ENCODE measurements around the gene MGARP. TPM values are rescaled to one million over a fixed set of nuclear protein-coding genes. Genes with fewer than 3 reads are reported as not detected.

The MGARP gene
- total and polyA plus RNA-seq, 9 of the 15 experiments (the other 6 are each of a cell fraction or from before 2014, with no cell fraction given), result 0.11 to 0.45 (median 0.23) TPM; not detected in 4

GRCh38 chr4:139295206-139295941 lies 15.3 kb upstream of the MGARP start (continued):
- TF ChIP-seq SP1 (CRISPR knock-in tag; IDR thresholded peaks at IDR 0.05), result peak; percentile 64

GRCh38 chr4:139286186-139286698 lies 6.2 kb upstream of the MGARP start:
- Histone ChIP-seq H4K20me1 (replicated peaks; ENCODE audit: control insufficient read depth, insufficient read depth, low read length) (no peaks in the 10 kb centered on the region), H3K9me1 (ENCODE audit: control insufficient read depth, insufficient read depth, low read length) (no peaks in the 10 kb centered on the region), H3K79me2 (ENCODE audit: control insufficient read depth, insufficient read depth, low read length) (no peaks in the 10 kb centered on the region), H3K9ac (ENCODE audit: insufficient read depth in 1 of 2, low read depth in 2 of 2, low read length in 2 of 2) (no peak overlapping the region), H3K4me1 (replicated peaks in 1 of 2; ENCODE audit: control insufficient read depth in 2 of 2, insufficient read depth in 2 of 2, low read length in 2 of 2) (no peaks in the 10 kb centered on the region), H3K4me2 (ENCODE audit: insufficient read depth, low read length) (no peak overlapping the region), H3K4me3 (no peak overlapping the region), H3K36me3 (ENCODE audit: control insufficient read depth, insufficient read depth, low read length) (peaks cover 16% of the 10 kb centered on the region; the same call in 1 of the 3 replicates), H3K9me3 (replicated peaks; ENCODE audit: control insufficient read depth, insufficient read depth, low read depth, low read length) (no peaks in the 10 kb centered on the region), H2AFZ (ENCODE audit: low read depth, low read length) (no peak overlapping the region), H3K27me3 (ENCODE audit: control insufficient read depth in 2 of 2, insufficient read depth in 2 of 2, low read length in 2 of 2) (no peaks in the 10 kb centered on the region), H3K27ac (ENCODE audit: extremely low read depth, low read depth, low read length) (no peak overlapping the region)
- ChIA-PET CTCF (ENCODE audit: low intra/inter-chr PET ratio) (no interaction called here), POLR2A (interaction anchor here (0.7 to 1.2 kb wide), 3 partner anchors 9 to 207 kb away, joined by 3 to 7 read pairs (median 5); no protein-coding TSS in a partner anchor)
- DNase-seq (ENCODE audit: extremely low read depth in 1 of 4, low spot score in 3 of 4) (peak in 1 of 4 experiments; percentile 16), FAIRE-seq (no peak), ATAC-seq (no peak; the same call in 2 of the 3 replicates)
- 65% methylated on average over 7 of the region's 7 CpGs for WGBS (ENCODE audit: insufficient coverage, low coverage, missing lambda C conversion rate)
- no TSS peak for BruUV-seq (replicated peaks)
- intact Hi-C loops (cut with micrococcal nuclease) (no loop called here), in situ Hi-C loops (cut with MboI) (no loop called here)
- TF ChIP-seq FOSL1 (tag; conservative IDR thresholded peaks at IDR 0.05), result peak; percentile 35; the same call in 1 of the 2 replicates
- peak; percentile 11; the same call in 1 of the 2 replicates for TF ChIP-seq CBFA2T3 (IDR thresholded peaks at IDR 0.05)
- peak; percentile 41; the same call in 1 of the 2 replicates for TF ChIP-seq TCF3 (CRISPR knock-in tag; IDR thresholded peaks at IDR 0.05)
- no peak for TF ChIP-seq POLR2B (IDR thresholded peaks at IDR 0.05; ENCODE audit: low read depth, partially characterized antibody)

All from K562 (cell line).